Daoy (cell line): ENCODE results near the gene OBSCN. TPM values are rescaled to one million over a fixed set of nuclear protein-coding genes. Genes with fewer than 3 reads are reported as not detected.

Experiments
- DNase-seq: peaks from one replicate; pipeline ENCODE4 v3.0.0-alpha.2; 2015; ENCODE audit warnings: low read depth
- total RNA-seq: library from RNA; depleted of rRNA; stranded (reverse); fragments of >200 nt; shearing (Covaris generic); gene quantifications from 2 replicates; pipeline ENCODE4 v1.2.3, GENCODE V29; 2014

Gene OBSCN
- total RNA-seq, 1 experiment from 2014 or later, result 4.1 TPM

- DNase-seq, result peak; percentile 89
These were observed 67.8 kb downstream of the OBSCN start for GRCh38 chr1:228275430-228276173.

DNA sequence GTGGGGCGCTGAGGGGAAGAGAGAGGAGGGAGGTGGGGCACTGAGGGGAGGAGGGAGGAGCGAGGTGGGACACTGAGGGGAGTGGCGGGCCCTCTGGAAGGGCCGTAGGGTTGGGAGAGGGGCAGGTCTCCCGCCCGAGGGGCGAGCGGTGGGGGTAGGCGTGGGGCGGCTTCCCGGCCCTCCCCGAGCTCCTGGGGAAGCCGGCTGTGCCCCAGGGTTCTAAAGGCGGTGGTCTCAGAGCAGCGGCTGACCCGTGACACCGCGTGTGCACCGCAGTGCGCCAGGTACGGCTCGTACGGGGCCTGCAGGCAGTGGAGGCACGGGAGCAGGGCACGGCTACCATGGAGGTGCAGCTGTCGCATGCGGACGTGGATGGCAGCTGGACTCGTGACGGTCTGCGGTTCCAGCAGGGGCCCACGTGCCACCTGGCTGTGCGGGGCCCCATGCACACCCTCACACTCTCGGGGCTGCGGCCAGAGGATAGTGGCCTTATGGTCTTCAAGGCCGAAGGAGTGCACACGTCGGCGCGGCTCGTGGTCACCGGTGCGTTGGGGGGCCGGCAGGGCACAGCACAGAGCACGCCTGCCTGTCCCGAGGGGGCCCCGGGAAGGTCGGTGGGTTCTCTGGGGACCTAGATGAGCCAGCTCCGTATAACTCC is 68.5 kb downstream of the OBSCN start:
- DNase-seq, result no peak

DNA sequence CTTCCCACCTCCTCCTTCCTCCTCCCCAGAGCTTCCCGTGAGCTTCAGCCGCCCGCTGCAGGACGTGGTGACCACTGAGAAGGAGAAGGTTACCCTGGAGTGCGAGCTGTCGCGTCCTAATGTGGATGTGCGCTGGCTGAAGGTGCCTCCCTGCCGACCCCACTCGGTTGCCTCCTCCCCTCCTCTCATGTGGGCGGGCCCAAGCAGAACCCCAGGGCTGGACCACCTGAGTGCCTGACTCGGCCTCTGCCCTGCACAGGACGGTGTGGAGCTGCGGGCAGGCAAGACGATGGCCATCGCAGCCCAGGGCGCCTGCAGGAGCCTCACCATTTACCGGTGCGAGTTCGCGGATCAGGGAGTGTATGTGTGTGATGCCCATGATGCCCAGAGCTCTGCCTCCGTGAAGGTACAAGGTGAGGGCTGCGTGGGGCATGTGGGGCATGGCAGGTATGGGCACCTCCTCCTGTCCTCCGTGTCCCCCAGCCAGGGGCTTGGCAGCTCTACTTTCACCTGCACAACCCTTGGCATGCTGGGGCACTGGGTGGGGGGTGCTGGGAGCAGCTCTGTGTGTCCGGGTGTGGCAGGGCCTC is 69.2 kb downstream of the OBSCN start:
- DNase-seq, result no peak

DNA sequence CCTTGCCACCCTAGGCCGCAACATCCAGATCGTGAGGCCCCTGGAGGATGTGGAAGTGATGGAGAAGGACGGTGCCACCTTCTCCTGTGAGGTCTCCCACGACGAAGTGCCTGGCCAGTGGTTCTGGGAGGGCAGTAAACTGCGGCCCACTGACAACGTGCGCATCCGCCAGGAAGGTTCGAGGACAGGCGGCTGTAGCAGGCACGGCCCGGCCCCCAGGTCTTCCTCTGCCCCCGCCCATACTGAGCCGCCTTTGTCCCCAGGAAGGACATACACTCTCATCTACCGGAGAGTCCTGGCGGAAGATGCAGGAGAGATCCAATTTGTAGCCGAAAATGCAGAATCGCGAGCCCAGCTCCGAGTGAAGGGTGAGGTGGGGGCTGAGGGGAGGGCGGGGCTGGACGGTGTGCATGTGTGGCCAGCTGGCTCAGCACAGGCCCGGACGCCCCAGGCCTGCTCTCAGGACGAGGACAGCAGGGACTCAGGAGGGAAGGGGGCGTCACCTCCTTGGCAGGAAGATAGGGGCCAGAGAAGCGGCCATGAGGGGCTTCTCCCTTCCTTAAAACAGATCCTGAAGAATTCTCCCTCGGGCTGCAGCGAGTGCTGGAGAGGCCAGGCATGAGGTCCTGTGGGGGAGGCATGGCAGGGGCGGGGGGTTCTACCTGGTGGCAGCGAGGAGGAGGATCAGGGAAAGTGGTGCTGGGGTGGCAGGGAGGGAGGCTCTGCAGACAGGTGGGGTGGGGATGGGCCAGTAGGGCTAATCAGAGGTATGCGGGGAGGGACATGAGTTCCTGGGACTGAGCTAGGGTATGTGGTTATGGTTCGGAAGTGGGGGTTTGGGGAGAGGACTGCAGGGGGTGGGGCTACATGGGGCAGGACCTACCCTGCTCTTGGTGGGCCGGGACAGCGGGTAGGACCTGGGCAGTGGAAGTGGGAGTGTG is 69.9 kb downstream of the OBSCN start:
- no peak for DNase-seq

- no peak for DNase-seq
These were observed 70.6 kb downstream of the OBSCN start for GRCh38 chr1:228278432-228278941.

GRCh38 chr1:228279011-228279721 is 71.3 kb downstream of the OBSCN start:
- no peak for DNase-seq

DNA sequence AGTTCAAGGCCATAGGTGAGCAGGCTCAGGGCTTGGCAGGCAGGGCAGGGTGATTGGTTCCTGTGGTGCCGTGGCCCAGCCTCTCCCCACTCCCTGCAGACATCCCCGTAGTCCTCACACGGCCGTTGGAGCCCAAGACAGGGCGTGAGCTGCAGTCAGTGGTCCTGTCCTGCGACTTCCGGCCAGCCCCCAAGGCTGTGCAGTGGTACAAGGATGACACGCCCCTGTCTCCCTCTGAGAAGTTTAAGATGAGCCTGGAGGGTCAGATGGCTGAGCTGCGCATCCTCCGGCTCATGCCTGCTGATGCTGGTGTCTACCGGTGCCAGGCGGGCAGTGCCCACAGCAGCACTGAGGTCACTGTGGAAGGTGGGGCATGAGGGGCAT is 71.9 kb downstream of the OBSCN start:
- no peak for DNase-seq

GRCh38 chr1:228280106-228280901 is 72.5 kb downstream of the OBSCN start:
- no peak for DNase-seq

DNA sequence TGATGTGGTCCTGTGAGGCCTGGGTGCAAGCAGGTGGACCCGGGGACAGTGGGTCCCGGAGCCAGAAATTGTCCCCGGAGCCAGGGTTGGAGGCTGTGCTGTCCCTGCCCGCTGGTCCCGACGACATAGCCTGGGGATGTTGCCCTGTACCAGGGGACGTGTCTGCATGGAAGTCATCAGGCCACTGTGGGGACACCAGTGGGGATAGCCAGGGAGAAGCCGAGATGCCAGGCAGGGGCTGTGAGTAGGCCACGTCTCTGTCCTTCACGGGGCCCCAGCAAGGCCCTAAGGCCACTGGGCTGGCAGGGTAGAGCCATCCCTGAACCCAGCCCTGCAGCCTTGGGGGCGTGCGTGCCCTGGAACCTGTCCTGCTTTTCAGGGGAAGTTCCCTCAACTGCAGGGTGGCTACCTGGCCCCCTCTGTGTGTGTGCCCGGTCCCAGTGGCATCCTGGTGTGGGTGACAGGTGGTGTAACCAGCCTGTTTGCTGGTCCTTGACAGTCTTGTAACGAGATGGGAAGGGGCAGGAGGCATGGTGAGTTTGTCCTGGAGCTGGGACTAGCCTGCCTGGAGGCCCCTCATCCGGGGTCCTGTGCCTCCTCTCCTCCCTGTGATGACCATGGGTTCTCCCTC is 73.2 kb downstream of the OBSCN start:
- no peak for DNase-seq

GRCh38 chr1:228281631-228282328 is 73.9 kb downstream of the OBSCN start:
- no peak for DNase-seq

- no peak for DNase-seq
These were observed 74.6 kb downstream of the OBSCN start for GRCh38 chr1:228282329-228283042.

DNA sequence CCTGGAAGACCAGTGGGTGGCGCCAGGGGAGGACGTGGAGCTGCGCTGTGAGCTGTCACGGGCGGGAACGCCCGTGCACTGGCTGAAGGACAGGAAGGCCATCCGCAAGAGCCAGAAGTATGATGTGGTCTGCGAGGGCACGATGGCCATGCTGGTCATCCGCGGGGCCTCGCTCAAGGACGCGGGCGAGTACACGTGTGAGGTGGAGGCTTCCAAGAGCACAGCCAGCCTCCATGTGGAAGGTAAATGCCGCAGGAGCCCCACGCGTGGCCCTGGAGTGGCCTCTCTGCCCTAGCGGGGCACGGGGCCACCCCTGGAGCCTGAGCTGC is 75.2 kb downstream of the OBSCN start:
- DNase-seq, result no peak

- DNase-seq, result no peak
These were observed 75.8 kb downstream of the OBSCN start for GRCh38 chr1:228283476-228284147.

DNA sequence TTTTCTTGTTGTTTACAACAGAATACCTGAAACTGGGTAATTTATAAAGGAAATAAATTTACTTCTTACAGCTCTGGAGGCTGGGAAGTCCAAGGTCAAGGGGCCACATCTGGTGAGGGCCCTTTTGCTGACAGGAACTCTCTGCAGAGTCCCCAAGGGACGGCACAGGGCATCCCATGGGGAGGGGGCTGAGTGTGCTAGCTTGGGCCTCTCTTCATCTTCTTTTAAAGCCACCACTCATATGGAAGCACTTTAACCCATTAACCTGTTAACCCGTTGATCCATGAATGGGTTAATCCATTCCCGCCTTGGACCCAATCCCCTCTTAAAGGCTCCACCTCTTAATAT is 76.3 kb downstream of the OBSCN start:
- DNase-seq, result no peak

DNA sequence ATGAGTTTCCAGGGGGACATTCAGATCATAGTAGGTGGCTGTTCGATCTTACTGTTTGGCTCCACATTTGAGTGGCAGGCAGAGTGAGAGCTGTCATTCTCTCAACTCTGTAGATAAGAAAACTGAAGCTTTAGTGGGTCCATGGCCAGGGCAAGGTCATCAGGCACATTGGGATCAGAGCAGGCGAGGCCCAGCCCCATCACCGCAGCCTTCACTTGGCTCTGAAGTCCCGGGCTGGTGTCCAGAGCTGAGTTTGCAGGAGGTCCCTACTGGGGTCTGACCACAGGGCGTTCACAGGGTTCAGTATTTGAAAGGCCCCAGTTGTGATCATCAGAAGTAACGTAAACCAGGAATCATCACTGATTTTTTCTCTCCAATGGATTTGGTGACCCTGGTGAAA is 76.7 kb downstream of the OBSCN start:
- DNase-seq, result no peak

DNA sequence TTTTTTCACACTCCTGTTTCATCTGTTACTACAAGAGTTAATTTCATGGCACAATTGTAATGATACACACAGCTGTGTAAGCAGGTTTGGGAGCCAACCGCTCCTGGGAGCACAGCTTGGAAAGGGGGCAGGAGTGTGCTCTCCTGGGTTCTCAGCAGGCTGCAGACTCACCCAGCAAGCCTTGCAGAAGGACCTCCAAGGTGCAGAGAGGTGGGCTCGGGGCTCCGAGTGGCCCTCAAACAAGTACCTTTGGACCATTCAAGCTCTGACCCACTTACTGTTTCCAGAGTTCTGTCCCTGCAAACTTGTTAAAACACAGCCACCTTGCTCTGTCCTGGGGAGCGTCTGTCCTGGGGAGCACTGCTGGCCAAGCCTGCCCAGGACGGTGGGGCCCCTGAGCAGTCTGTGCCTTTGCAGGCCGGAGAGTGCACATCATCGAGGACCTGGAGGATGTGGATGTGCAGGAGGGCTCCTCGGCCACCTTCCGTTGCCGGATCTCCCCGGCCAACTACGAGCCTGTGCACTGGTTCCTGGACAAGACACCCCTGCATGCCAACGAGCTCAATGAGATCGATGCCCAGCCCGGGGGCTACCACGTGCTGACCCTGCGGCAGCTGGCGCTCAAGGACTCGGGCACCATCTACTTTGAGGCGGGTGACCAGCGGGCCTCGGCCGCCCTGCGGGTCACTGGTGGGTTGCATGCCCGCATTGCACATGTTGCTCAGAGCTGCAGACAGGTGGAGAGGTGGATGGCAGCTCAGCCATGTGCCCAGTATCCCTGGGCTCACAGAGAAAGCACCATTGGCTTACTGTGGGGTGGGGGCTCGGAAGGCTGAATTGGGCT is 78.0 kb downstream of the OBSCN start:
- DNase-seq, result no peak
